Activated CD8-positive, alpha-beta memory T cell treated with anti-CD3 and anti-CD28 coated beads, Interleukin-2, amount 50 U/mL, for 24 hours (primary cell): Measurements from ENCODE around the gene CDH9.
"Not testable (repeated sequence)": the region's sequence is repeated elsewhere in the genome, so short reads cannot be mapped to it uniquely, and the experiment has no call there.

Source experiments
- DNase-seq: peaks from one replicate; pipeline ENCODE4 v3.0.0-alpha.2; 2020; ENCODE audit errors: extremely low read depth

The CDH9 gene

DNA sequence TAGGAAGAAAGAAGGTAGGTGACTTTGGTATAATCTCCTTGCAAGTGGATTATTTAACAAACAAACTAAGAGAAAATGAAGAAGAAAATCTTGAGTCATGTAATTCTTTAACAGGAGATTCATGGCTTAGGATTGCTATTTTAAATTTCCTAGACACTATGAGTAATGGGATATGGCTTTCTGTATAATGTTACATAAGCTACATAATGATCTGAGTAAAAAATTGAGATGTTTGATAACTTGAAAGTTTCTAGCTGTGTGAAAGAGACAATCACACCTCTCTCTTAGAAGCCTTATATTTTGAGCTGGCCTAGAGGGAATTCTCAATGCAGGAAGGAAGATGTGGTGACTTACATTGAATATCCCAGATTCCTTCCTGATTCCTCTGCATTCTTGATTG lies 92.5 kb downstream of the CDH9 start:
- DNase-seq = no peak

DNA sequence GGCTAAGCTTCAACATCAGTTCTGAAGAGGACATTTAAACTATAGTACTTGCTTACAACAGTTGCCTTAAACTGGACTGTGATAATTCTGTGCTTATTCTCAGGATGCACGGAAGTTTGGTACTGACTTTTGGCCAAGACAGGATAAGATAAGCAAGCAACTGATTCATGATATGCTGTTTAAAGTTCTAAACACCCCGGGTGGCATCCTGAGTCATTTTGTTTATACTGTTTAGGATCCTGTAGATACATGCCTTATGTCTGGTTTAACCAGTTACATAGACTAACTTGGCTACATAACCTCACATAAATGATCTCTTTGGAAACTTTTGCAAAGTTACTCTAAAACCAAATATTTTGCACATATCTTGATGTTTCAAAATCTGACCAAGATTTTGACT lies 95.9 kb downstream of the CDH9 start:
- no peak for DNase-seq

DNA sequence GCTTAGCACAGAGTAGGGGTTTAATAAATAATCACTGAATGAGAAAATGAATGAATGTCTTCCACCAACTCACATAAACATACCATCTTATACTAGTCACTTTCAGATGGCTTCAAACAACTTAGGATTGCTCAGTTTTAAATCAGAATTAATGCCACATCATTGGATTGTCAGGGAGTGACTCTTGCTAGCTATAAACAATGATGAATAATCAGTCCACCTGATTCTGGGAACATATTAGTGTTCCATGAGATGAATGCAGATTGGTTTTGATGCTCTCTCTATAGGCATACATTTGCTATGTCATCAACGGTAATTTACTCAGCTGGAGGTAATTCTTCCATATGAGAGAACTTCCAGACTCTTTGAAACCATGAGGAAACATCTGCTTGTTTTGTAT lies 97.4 kb downstream of the CDH9 start:
- DNase-seq = no peak

- no peak for DNase-seq
These were observed 106.1 kb downstream of the CDH9 start for GRCh38 chr5:26932238-26932637.

DNA sequence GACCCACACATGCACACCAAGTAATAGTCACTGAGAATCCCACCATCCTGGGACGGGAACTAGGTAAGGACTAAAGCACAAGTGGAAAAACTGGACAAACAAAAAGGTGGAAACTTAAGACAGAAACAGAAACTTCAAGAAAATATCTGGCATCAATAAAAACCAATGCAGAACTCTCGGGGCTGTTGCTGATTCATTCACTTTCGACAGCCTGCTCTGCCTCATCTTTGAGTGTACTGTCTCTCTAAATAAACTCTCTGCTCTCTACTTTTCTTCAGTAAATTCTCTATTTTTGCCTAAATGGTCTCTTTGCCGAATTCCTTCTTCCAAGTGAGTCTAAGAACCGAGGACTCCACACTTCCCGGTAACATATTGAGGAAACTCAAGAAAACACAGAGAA lies 116.9 kb downstream of the CDH9 start:
- no peak for DNase-seq

DNA sequence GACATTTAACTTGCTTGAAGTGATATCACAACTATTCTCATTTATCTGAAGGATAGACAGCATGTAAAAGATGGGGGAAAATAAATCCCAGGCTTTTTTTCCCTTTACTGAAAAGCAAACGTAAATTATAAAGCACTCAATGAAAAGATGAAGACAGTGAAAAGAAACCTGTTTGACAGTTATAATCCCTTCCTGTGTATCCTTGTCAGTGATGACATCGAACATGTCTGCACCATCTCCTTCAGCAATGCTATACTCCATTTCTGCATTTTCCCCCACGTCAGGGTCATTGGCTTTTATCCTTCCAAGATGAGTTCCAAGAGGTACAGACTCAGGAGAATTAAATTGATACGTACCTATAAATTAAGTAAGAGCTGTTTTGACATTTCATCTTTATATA lies 134.9 kb downstream of the CDH9 start:
- DNase-seq = no peak

- no peak for DNase-seq
These were observed 143.6 kb downstream of the CDH9 start for GRCh38 chr5:26894719-26895263.

DNA sequence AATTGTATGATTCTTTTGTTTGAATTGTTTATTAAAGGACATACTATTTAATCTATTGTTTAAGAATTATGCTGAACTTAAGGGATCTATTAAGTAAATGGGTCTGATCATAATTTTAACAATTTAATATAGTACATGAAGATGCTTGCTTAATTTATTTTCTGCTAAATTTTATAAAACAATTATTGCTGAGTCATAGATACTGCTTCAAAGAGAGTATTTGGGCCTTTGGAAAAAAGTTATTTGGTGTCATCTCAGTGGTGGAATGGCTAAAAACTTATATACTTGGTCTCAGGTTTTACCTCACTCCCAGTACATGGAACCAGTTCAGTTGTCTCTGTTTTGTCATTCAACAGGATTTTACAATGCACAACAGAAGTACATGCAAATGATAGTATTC lies 145.3 kb downstream of the CDH9 start:
- DNase-seq = no peak

DNA sequence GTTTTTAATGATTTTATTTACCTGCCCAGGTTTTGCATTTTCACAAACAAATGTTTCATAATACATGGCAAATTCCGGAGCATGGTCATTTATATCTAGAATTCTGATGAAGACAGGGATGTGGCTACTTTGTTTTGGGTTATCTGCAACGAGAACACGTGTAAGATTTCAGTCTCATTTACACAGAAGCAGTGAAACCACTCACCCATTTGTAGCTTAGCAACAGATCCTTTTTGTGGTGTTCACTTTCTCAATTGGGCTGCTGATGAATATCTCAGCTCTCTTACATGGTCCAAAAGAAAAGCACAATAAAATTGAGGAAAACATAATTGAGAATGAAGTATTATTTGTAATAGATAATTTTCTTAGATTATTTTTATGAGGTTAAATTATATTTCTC lies 148.6 kb downstream of the CDH9 start:
- DNase-seq = no peak

- DNase-seq = no peak
These were observed 153.9 kb downstream of the CDH9 start for GRCh38 chr5:26884481-26884880.

DNA sequence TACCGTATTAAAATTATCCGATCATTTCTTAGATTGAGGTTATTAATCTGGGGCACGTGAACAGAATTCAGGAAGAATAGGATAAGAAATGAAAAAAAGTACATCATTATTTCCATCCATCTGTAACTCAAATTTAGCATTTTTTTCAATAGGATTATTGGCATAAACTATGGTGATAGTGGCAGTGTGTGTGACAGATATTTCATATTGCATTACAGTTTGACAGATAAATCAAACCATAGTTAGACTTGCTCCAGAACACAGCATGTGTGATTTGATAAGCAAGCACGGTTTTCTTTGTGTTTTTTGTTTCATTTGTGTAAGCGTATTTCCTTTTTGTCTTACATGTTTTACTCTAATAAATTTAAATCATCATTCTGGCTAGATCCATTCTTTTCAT lies 155.0 kb downstream of the CDH9 start:
- no peak for DNase-seq

- no peak for DNase-seq
These were observed 156.5 kb downstream of the CDH9 start for GRCh38 chr5:26881901-26882300.

DNA sequence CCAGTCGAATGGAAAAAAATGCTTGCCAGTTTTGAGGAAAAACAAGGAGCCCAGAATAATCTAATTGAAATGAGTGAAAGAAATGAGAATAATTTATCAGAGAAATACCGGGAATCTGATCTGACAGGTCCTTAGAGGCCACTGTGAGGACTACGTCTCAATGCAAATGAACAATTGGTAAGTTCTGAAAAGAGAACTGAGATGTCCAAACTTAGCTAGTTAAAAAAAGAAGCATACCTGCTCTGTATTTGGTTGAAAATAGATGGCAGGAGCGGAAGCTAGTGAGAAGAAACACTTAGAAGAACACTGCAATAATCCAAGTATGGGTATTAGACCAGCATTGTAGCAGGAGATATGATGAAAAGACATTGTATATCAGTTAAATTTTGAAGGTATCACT lies 161.2 kb downstream of the CDH9 start:
- DNase-seq = no peak

DNA sequence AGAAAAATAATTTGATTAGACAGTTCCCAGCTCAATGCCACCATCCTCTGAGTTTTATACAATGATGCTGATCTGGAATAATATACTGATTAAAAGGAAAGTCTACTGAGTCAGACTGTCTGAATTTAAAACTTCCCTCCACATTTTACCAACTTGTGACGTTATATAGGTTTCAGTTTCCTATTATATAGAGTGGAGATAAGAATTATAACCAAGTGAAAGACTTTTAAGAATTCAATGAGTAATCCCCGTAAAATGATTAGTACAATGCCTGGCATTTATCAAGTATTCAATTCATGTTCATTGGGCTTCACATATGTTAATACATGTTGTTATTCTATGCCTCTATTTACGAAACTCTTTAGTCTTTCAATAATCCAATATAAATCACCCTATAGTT lies 166.0 kb downstream of the CDH9 start:
- DNase-seq = no peak

DNA sequence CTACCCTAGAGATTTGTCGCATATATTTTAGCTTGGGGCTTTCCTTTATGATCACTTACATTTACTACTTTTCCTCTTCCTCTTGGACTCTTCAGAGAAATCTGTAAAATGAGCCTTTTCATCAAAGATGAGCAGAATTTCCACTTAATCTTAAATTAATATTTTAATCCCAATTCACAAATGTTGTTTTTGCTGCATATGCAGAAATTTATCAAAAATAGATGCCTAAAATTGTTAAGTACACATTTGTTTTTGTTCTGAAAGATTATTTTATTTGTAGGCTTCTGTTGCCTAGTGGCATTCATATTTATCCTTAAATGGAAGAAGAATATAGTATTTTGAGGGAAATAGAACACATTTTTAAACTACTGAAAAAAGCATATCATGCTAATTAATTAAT lies 168.6 kb downstream of the CDH9 start:
- no peak for DNase-seq

DNA sequence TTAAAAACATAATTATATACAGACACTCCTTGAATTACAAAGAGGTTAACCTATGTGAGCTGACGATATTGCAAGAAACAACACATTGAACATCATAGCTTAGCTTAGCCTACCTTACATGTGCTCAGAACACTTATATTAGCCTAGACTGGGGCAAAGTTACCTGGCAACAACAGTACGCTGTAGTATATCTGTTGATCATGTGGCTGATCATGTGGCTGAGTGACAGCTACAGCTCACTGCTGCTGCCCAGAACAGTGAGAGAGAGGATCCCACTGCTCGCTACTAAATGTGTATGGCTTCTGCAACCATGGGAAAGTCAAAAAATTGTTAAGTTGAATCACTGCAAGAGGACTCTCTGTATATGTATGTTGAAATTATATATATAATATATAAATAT lies 169.9 kb downstream of the CDH9 start:
- no peak for DNase-seq

GRCh38 chr5:26864061-26864460 lies 174.3 kb downstream of the CDH9 start:
- DNase-seq = no peak

- DNase-seq = no peak
These were observed 182.1 kb downstream of the CDH9 start for GRCh38 chr5:26856238-26856637.

GRCh38 chr5:26852450-26852849 lies 185.9 kb downstream of the CDH9 start:
- not testable (repeated sequence) for DNase-seq

GRCh38 chr5:26847041-26847736 lies 191.2 kb downstream of the CDH9 start:
- DNase-seq = no peak

DNA sequence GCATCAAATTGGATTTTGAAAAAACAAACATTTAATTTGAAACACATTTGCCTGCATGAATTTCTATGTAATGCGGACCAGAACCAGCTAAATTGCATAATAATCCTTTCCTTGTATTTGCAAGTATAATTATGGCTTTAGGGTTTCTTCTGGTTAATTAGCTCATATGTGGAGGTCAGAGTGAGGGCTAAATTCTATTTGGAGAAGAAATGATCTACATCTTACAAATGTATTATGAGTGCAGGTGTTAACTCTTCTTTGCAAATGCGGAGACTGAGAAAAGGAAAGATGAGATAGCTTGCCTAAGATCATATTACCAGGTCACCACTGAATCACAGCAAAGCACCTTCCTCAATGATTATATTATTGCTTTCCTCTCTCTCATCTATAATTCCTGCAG lies 194.7 kb downstream of the CDH9 start:
- no peak for DNase-seq

- DNase-seq = no peak
These were observed 204.8 kb downstream of the CDH9 start for GRCh38 chr5:26833596-26833995.
